ENCODE measurements around the gene NXPH1.

NXPH1 gene

DNA sequence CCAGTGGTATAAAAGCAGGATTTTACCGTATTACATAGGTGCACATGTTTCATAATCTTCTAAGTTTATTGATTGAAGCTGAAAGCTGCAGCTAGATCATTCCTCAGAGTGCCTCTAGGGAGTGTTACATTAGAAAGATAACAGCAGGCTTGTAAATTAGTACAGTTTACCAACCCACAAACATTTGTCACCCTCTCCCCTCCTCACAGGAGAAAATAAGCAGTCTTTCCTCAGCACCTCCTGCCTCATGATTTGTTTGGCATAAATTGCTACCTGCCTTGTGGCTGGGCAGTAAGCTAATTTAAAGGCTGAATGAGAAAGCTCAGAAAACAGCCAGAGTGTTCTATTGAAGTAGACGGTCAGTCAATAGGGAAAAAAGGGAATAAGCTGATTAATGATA is 74.2 kb downstream of the NXPH1 start:
- H3K79me2 ChIP-seq (ENCODE audit: low read length) = no peaks in the 10 kb centered on the region
- H3K4me1 ChIP-seq (ENCODE audit: low read length) = no peaks in the 10 kb centered on the region
- no peak overlapping the region for H3K4me3 ChIP-seq (ENCODE audit: low read length)
- no peaks in the 10 kb centered on the region for H4K20me1 ChIP-seq (ENCODE audit: insufficient read depth, low read length)
- no peaks in the 10 kb centered on the region for H3K9me3 ChIP-seq (ENCODE audit: insufficient read depth, low read length)
- H3K27me3 ChIP-seq (ENCODE audit: low read depth, low read length) = no peaks in the 10 kb centered on the region
- H2AFZ ChIP-seq (ENCODE audit: low read depth, low read length) = no peak overlapping the region
- no peak overlapping the region for H3K4me2 ChIP-seq (ENCODE audit: low read length)
- H3K27ac ChIP-seq (ENCODE audit: low read length) = no peak overlapping the region
- TF ChIP-seq EZH2phosphoT487 (IDR thresholded peaks at IDR 0.05; ENCODE audit: low read depth) = no peak
- TF ChIP-seq, protein P1, sequence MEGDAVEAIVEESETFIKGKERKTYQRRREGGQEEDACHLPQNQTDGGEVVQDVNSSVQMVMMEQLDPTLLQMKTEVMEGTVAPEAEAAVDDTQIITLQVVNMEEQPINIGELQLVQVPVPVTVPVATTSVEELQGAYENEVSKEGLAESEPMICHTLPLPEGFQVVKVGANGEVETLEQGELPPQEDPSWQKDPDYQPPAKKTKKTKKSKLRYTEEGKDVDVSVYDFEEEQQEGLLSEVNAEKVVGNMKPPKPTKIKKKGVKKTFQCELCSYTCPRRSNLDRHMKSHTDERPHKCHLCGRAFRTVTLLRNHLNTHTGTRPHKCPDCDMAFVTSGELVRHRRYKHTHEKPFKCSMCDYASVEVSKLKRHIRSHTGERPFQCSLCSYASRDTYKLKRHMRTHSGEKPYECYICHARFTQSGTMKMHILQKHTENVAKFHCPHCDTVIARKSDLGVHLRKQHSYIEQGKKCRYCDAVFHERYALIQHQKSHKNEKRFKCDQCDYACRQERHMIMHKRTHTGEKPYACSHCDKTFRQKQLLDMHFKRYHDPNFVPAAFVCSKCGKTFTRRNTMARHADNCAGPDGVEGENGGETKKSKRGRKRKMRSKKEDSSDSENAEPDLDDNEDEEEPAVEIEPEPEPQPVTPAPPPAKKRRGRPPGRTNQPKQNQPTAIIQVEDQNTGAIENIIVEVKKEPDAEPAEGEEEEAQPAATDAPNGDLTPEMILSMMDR (IDR thresholded peaks at IDR 0.05; ENCODE audit: low read depth, low read length) = no peak
- no peaks in the 10 kb centered on the region for H3K36me3 ChIP-seq (replicated peaks; ENCODE audit: low read depth, low read length)
- no peak overlapping the region for H3K9ac ChIP-seq (ENCODE audit: low read length)

DNA sequence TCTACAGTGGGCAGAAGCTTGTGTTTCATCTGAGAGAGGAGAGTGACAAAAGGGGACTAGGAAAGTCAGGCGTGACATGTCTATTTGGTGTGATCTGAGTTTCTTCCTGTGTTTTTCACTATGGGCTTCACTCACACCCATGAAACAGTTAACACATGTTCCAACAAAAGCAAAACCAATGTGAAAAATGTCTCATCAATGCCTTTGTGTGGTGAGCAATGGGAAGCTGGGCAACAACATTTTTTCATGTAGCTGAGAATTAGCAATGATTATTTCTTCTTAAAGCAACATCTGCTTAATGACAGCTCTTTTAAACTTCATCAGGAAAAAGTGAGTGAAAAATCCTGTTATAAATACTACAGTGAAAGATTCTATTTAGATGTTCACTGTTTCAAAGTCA is 76.2 kb downstream of the NXPH1 start:
- no peaks in the 10 kb centered on the region for H3K36me3 ChIP-seq (replicated peaks; ENCODE audit: low read depth, low read length)
- no peaks in the 10 kb centered on the region for H3K79me2 ChIP-seq (ENCODE audit: low read length)
- no peak overlapping the region for H3K4me3 ChIP-seq (ENCODE audit: low read length)
- TF ChIP-seq, protein P1 (IDR thresholded peaks at IDR 0.05; ENCODE audit: low read depth, low read length) = no peak
- TF ChIP-seq EZH2phosphoT487 (IDR thresholded peaks at IDR 0.05; ENCODE audit: low read depth) = no peak
- no peaks in the 10 kb centered on the region for H3K27me3 ChIP-seq (ENCODE audit: low read depth, low read length)
- no peaks in the 10 kb centered on the region for H3K9me3 ChIP-seq (ENCODE audit: insufficient read depth, low read length)
- no peak overlapping the region for H3K4me2 ChIP-seq (ENCODE audit: low read length)
- no peaks in the 10 kb centered on the region for H4K20me1 ChIP-seq (ENCODE audit: insufficient read depth, low read length)
- no peak overlapping the region for H3K27ac ChIP-seq (ENCODE audit: low read length)
- no peak overlapping the region for H3K9ac ChIP-seq (ENCODE audit: low read length)
- no peak overlapping the region for H2AFZ ChIP-seq (ENCODE audit: low read depth, low read length)
- H3K4me1 ChIP-seq (ENCODE audit: low read length) = no peaks in the 10 kb centered on the region

DNA sequence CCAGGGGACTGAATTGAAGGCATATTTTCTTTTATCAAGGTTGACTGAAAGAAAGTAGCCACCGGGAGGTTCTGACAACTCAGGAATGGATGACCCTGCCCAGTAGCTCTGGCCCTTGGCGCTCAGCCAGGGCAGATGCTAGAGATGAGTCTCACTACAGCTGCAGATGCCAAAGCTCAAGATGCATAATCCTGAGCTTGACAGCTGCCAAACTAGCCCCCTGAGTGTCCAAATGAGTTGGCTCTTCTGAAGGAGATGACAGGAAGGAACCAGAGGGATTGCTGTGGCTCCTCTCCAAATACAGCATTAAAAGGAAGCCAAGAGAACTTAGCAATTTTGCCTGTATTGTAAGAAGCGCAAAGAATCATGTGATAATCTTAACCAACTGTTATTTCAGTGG is 78.4 kb downstream of the NXPH1 start:
- no peak overlapping the region for H2AFZ ChIP-seq (ENCODE audit: low read depth, low read length)
- H3K4me2 ChIP-seq (ENCODE audit: low read length) = no peak overlapping the region
- no peak overlapping the region for H3K4me3 ChIP-seq (ENCODE audit: low read length)
- H3K27ac ChIP-seq (ENCODE audit: low read length) = no peak overlapping the region
- no peak for TF ChIP-seq EZH2phosphoT487 (IDR thresholded peaks at IDR 0.05; ENCODE audit: low read depth)
- TF ChIP-seq, protein P1 (IDR thresholded peaks at IDR 0.05; ENCODE audit: low read depth, low read length) = no peak
- H3K36me3 ChIP-seq (replicated peaks; ENCODE audit: low read depth, low read length) = no peaks in the 10 kb centered on the region
- H3K9ac ChIP-seq (ENCODE audit: low read length) = no peak overlapping the region
- no peaks in the 10 kb centered on the region for H4K20me1 ChIP-seq (ENCODE audit: insufficient read depth, low read length)
- no peaks in the 10 kb centered on the region for H3K27me3 ChIP-seq (ENCODE audit: low read depth, low read length)
- no peaks in the 10 kb centered on the region for H3K4me1 ChIP-seq (ENCODE audit: low read length)
- H3K79me2 ChIP-seq (ENCODE audit: low read length) = no peaks in the 10 kb centered on the region
- no peaks in the 10 kb centered on the region for H3K9me3 ChIP-seq (ENCODE audit: insufficient read depth, low read length)

DNA sequence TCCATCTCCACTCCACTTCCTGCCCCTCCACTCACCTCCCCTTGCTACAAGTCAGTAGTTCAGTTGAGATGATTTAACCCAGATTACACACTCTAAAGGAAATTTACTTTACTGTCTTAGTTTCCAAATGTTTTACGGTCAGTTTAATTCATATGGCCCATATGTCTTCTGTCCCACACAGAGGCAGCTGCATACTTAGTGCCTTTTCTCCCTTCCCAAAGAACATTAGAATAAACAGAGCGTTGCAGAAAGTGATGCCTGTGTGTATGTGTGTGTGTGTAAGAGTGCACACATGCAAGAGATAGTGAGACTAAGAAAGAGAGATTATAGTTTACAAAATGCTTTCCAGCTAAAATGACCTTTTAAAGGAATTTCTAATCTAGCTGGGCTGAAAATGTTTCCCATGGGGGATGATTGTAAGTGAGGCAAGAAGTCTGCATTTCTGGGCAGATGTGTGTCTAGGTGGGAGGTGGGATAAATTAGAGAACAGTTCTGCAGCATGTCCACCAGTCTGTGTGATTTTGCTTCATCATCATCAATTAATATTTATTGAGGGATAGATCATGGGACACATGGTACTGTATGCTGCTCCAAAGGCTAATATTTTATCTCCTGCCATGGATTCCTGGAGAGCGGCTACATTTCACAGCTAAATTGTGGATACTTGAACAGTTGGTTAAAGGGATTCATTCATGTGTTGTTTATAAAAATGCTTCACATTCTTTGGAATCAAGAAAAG is 81.5 kb downstream of the NXPH1 start:
- Histone ChIP-seq H3K9ac (ENCODE audit: low read length) (no peak overlapping the region), H3K4me1 (ENCODE audit: low read length) (no peaks in the 10 kb centered on the region), H4K20me1 (ENCODE audit: insufficient read depth, low read length) (no peaks in the 10 kb centered on the region), H3K36me3 (replicated peaks; ENCODE audit: low read depth, low read length) (no peaks in the 10 kb centered on the region), H3K4me3 (ENCODE audit: low read length) (no peak overlapping the region), H3K27me3 (ENCODE audit: low read depth, low read length) (no peaks in the 10 kb centered on the region), H3K27ac (ENCODE audit: low read length) (no peak overlapping the region), H3K4me2 (ENCODE audit: low read length) (no peak overlapping the region), H3K79me2 (ENCODE audit: low read length) (no peaks in the 10 kb centered on the region), H2AFZ (ENCODE audit: low read depth, low read length) (no peak overlapping the region), H3K9me3 (ENCODE audit: insufficient read depth, low read length) (no peaks in the 10 kb centered on the region)
- TF ChIP-seq, protein P1 (IDR thresholded peaks at IDR 0.05; ENCODE audit: low read depth, low read length) = no peak
- TF ChIP-seq EZH2phosphoT487 (IDR thresholded peaks at IDR 0.05; ENCODE audit: low read depth) = no peak

Data from OCI-LY3 (cell line).